ENCODE measurements around the gene FAM151A.

DNA sequence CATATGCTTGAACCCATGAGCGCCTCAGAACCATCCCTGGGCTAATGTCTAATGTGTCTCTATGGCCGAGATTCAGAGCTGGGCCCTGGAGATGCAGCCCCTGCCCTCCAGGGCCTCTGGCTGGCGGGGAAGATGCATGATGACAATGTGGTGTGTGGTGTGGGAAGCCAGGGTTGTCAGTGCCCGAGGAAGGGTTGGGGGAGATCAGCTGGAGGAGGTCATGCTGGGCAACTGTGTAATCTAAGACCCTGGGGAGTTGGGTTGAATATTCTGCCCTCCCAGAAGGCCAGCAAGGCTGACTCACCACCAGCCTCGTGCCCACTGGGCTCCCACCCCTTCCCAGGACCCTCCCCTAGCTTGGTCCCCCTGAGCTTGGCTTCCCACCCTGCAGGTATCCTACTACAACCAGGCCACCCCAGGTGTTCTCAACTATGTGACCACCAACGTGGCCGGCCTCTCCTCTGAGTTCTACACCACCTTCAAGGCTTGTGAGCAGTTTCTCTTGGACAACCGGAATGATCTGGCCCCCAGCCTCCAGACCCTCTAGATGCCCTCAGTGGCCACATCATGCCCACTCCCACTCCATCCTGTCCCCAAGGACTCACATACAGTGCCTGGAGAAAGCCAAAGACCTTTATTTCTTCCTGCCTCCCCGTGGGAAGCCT is 14.6 kb downstream of the FAM151A start:
- TF ChIP-seq, protein P1, sequence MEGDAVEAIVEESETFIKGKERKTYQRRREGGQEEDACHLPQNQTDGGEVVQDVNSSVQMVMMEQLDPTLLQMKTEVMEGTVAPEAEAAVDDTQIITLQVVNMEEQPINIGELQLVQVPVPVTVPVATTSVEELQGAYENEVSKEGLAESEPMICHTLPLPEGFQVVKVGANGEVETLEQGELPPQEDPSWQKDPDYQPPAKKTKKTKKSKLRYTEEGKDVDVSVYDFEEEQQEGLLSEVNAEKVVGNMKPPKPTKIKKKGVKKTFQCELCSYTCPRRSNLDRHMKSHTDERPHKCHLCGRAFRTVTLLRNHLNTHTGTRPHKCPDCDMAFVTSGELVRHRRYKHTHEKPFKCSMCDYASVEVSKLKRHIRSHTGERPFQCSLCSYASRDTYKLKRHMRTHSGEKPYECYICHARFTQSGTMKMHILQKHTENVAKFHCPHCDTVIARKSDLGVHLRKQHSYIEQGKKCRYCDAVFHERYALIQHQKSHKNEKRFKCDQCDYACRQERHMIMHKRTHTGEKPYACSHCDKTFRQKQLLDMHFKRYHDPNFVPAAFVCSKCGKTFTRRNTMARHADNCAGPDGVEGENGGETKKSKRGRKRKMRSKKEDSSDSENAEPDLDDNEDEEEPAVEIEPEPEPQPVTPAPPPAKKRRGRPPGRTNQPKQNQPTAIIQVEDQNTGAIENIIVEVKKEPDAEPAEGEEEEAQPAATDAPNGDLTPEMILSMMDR (optimal IDR thresholded peaks at IDR 0.05 in 1 of 3, IDR thresholded peaks at IDR 0.05 in 1 of 3, conservative IDR thresholded peaks at IDR 0.05 in 1 of 3; ENCODE audit: extremely low read depth in 1 of 3, insufficient read depth in 2 of 3, low read length in 3 of 3): no peak
- no peak for TF ChIP-seq EZH2 (IDR thresholded peaks at IDR 0.05; ENCODE audit: low read length)

Measured in keratinocyte (primary cell).